Testis (tissue), 2 donors: ENCODE measurements around the gene REL.

Source experiments
- POLR2A ChIP-seq: fragments of 450-650 bp; IDR thresholded peaks from one replicate; pipeline ENCODE4 v1.6.1; 2017; ENCODE audit warnings: antibody characterized with exemption, mild to moderate bottlenecking, moderate library complexity
- TF ChIP-seq, protein P1 (sequence below), 3 experiments: fragments of 450-650 bp in 2 of 3; fragments of 200-600 bp in 1 of 3; sonication (generic) in 1 of 3; IDR thresholded peaks; one replicate each; pipeline ENCODE4 v1.5.1; 2016 to 2019; ENCODE audit warnings: antibody characterized with exemption in 3 of 3, mild to moderate bottlenecking in 2 of 3, moderate library complexity in 1 of 3

DNA sequence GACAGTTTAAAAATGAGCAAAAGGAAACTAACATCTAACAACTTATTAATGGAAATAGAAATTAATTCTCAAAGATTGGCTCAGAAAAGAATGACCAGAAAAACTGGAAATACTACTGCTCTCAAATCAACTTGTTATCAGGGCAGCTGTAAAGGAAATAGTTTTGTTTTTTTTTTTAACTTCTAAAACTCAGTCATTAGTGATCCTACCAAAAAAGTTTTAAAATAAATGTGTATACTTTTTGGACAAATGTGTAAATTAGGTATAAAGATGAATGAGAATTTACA, 84.1 kb downstream of the REL start:
- TF ChIP-seq, protein P1, sequence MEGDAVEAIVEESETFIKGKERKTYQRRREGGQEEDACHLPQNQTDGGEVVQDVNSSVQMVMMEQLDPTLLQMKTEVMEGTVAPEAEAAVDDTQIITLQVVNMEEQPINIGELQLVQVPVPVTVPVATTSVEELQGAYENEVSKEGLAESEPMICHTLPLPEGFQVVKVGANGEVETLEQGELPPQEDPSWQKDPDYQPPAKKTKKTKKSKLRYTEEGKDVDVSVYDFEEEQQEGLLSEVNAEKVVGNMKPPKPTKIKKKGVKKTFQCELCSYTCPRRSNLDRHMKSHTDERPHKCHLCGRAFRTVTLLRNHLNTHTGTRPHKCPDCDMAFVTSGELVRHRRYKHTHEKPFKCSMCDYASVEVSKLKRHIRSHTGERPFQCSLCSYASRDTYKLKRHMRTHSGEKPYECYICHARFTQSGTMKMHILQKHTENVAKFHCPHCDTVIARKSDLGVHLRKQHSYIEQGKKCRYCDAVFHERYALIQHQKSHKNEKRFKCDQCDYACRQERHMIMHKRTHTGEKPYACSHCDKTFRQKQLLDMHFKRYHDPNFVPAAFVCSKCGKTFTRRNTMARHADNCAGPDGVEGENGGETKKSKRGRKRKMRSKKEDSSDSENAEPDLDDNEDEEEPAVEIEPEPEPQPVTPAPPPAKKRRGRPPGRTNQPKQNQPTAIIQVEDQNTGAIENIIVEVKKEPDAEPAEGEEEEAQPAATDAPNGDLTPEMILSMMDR (IDR thresholded peaks at IDR 0.05), result no peak
- TF ChIP-seq POLR2A, result no peak
